ENCODE data around the gene PTPRM. TPM values are rescaled to one million over a fixed set of nuclear protein-coding genes. Genes with fewer than 3 reads are reported as not detected.

The PTPRM gene
- total RNA-seq, 4 donors from 2014 or later, result 81.5 to 98.9 (median 86.8) TPM

DNA sequence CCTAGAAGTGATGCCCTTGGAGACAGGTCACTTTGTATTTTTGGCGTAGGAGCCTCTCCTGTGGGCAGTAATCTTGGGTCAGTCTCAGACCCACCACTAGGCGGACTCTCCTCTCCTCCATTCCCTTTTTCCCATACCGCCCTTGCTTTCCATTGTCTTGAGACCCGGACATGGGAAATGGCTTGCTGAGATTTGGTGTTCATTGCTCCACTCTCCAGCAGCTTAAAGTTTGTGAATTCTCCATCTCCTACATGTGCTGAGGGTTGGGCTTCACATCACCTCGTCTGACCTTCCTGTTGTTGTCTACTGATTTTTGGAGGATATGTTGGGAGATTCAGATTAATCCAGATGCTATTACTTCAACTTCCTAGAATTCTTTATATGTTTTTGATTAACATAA is 882.9 kb downstream of the PTPRM start:
- ATAC-seq, result no peak
- peak in 1 of 4 experiments; percentile 25 for TF ChIP-seq CTCF (IDR thresholded peaks at IDR 0.05)
- no peak for TF ChIP-seq EP300 (IDR thresholded peaks at IDR 0.05)
- WGBS, 2 donors (ENCODE audit: low coverage in 1 of 2), result 36 to 50% methylated on average over 5 of the region's 5 CpGs

GRCh38 chr18:8450898-8451665 is 884.0 kb downstream of the PTPRM start:
- Histone ChIP-seq H3K27ac (peak overlapping the region in 1 of 4 donors; percentile 24), H3K27me3 (no peaks in the 10 kb centered on the region), H3K4me1 (no peaks in the 10 kb centered on the region), H3K36me3 (no peaks in the 10 kb centered on the region), H3K9me3 (no peaks in the 10 kb centered on the region), H3K4me3 (no peak overlapping the region)
- ATAC-seq, result no peak
- no peak for TF ChIP-seq CTCF (IDR thresholded peaks at IDR 0.05)
- no peak for TF ChIP-seq POLR2AphosphoS5 (IDR thresholded peaks at IDR 0.05)
- no peak for TF ChIP-seq EP300 (IDR thresholded peaks at IDR 0.05)
- TF ChIP-seq POLR2A (IDR thresholded peaks at IDR 0.05), result no peak
- WGBS, 2 donors (ENCODE audit: low coverage in 1 of 2), result 69 to 71% methylated on average over 6 of the region's 13 CpGs

More for the DNA sequence above, 882.9 kb downstream of the PTPRM start:
- Histone ChIP-seq H3K4me3 (no peak overlapping the region), H3K9me3 (no peaks in the 10 kb centered on the region), H3K27me3 (no peaks in the 10 kb centered on the region), H3K4me1 (no peaks in the 10 kb centered on the region), H3K36me3 (no peaks in the 10 kb centered on the region), H3K27ac (no peak overlapping the region)

- Histone ChIP-seq H3K9me3 (no peaks in the 10 kb centered on the region), H3K4me3 (no peak overlapping the region), H3K36me3 (no peaks in the 10 kb centered on the region), H3K4me1 (no peaks in the 10 kb centered on the region), H3K27ac (no peak overlapping the region), H3K27me3 (no peaks in the 10 kb centered on the region)
- ATAC-seq, result no peak
- TF ChIP-seq POLR2A (IDR thresholded peaks at IDR 0.05) (no peak), POLR2AphosphoS5 (IDR thresholded peaks at IDR 0.05) (no peak), EP300 (IDR thresholded peaks at IDR 0.05) (no peak), CTCF (IDR thresholded peaks at IDR 0.05) (no peak)
- WGBS, 2 donors (ENCODE audit: low coverage in 1 of 2), result 54 to 80% methylated on average over 3 of the region's 3 CpGs
These were observed 886.4 kb downstream of the PTPRM start for GRCh38 chr18:8453528-8453927.

DNA sequence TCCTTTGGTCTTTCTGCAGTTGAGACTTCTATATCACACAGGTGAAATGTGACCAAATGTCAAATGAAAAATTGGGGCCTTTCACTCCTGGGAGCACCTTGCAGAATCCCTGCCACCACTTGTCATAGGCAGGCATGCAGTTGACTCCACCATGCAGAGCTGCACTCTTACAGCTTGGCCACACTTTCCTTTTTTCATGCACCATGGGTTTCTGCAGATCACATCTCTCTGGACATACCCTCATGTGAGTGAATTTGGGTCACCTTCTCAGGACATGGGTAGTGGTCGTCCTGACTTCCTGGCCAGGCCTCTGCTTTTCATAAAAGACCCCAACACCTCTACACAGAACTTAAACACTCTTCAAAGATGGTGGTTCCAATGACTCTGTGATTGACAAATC is 887.0 kb downstream of the PTPRM start:
- H3K9me3 ChIP-seq, result no peaks in the 10 kb centered on the region
- no peaks in the 10 kb centered on the region for H3K27me3 ChIP-seq
- no peak for TF ChIP-seq CTCF (IDR thresholded peaks at IDR 0.05)
- TF ChIP-seq POLR2A (IDR thresholded peaks at IDR 0.05), result no peak
- no peak for TF ChIP-seq POLR2AphosphoS5 (IDR thresholded peaks at IDR 0.05)
- no peak for TF ChIP-seq EP300 (IDR thresholded peaks at IDR 0.05)
- 86% methylated on average over 1 of the region's 1 CpG; no CpG with 5 or more reads in 1 of the 2 donors for WGBS, 2 donors (ENCODE audit: low coverage in 1 of 2)
- no peaks in the 10 kb centered on the region for H3K36me3 ChIP-seq
- no peak for ATAC-seq
- no peaks in the 10 kb centered on the region for H3K4me1 ChIP-seq
- H3K27ac ChIP-seq, result no peak overlapping the region
- no peak overlapping the region for H3K4me3 ChIP-seq

Measured in gastroesophageal sphincter (tissue), 4 donors.